ENCODE data around the gene S100A3.
"Not testable (repeated sequence)": the region's sequence is repeated elsewhere in the genome, so short reads cannot be mapped to it uniquely, and the experiment has no call there.

The S100A3 gene

GRCh38 chr1:153534925-153535241 lies 14.2 kb downstream of the S100A3 start:
- no peak for DNase-seq (ENCODE audit: low read depth)

DNA sequence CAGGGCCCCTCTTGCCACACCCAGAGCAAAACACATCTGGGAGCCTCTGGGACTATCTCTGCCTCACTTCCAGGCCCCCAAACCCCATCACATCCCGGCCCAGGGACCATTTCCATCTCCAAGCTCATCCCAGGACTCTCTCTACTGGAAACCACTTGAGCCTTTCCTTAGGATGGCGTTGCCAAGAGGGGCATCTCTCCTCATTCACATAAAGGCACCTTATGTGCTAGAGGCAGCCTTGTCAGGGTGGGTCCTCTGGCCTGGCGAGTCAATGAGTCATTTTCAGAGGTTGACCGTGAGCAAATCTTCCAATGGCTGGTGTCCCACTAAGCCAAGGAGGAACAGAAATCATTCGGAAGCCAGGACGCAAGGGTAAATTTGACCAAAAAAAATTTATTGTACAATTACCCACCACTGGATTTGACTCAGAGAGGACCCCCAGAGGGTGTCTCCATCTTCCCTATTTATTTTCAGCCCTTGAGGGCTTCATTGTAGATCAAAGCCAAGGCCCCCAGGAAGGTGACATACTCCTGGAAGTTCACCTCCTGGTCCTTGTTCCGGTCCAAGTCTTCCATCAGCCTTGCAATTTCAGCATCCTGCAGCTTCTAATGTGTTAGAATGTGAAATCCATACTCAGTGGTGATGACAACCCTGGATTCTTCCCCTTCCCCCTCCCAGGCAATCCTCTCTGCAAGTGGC lies 14.7 kb downstream of the S100A3 start:
- no peak for DNase-seq (ENCODE audit: low read depth)

DNA sequence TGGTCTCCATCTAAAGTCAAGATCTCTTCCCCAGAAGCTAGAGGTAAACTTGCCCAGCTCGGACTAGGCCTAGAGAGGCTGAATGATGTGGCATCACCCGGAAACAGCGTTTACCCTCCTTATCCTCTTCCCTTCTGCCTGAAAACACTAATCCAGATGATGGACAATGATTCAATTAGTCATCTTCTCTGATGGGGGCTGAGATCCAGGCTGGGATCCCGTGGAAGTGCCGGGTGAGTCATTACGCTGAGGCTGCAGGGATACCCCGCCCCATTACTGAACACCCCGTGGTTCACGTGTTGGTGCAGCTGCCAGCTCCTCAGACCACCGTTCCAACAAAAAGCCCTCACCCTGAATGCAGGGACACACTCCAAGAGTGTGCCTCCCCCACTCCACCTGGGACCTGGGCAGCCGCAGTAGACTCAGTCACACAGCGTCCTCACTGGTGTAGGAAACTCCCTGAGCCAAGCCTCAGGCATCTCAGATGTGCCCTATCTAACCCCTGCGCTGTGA lies 15.3 kb downstream of the S100A3 start:
- peak; percentile 56 for DNase-seq (ENCODE audit: low read depth)

DNA sequence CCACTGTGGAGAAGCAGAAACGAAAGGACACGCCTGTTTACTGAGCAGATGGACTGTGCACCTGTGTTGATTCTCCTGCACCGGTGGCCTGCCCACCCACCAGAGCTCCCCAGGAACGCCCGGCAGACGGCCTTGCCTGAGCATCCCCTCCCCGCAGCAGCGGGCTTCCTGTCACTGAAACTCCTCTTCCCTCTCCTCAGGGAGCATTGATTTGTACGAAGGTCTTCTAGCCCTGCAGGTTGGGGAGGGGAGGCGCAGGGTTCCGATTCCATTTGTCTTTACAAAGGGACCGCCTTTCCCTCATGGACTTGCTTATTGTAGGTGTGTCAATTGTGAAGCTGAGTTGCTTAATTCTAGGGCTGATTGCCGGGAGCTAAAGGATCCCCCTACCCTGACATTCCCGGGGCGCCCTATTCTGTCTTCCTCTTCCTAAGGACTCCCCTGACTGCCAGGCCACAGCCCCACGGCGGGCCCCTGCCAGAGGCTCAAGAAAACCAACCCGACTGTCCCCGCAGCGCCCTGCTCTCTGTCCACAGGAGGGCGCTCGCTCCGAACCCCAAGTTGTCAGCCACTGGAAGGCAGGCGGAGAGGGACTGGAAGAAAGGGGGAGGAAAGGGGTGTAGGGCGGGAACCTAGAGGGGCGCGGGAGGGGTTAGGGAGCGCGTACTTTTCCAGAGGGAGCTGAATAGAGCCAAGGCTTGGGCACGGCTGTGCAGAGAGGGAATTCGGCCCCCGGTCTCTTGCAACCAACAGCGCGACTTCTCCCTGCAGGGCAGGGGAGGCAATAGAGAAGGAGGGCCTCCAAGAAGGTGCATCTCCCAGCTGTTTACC lies 16.1 kb downstream of the S100A3 start:
- peak; percentile 88 for DNase-seq (ENCODE audit: low read depth)

GRCh38 chr1:153532181-153532580 lies 16.9 kb downstream of the S100A3 start:
- no peak for DNase-seq (ENCODE audit: low read depth)

DNA sequence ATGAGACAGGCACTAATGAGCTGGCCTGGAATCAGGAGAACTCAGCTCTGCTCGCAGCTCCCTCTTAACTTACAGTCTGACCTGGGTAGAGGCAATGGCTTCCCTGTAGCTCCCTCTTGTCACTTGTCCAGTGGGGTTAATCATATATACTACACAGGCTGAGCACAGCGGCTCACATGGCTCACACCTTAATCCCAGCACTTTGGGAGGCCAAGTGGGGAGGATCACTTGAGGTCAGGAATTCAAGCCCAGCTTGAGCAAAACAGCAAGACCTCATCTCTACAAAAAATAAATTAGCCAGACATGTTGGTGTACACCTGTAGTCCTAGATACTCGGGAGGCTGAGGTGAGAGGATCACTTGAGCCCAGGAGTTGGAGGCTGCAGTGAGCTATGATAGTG lies 17.4 kb downstream of the S100A3 start:
- no peak for DNase-seq (ENCODE audit: low read depth)

- DNase-seq (ENCODE audit: low read depth) = no peak
These were observed 21.4 kb downstream of the S100A3 start for GRCh38 chr1:153527683-153528040.

DNA sequence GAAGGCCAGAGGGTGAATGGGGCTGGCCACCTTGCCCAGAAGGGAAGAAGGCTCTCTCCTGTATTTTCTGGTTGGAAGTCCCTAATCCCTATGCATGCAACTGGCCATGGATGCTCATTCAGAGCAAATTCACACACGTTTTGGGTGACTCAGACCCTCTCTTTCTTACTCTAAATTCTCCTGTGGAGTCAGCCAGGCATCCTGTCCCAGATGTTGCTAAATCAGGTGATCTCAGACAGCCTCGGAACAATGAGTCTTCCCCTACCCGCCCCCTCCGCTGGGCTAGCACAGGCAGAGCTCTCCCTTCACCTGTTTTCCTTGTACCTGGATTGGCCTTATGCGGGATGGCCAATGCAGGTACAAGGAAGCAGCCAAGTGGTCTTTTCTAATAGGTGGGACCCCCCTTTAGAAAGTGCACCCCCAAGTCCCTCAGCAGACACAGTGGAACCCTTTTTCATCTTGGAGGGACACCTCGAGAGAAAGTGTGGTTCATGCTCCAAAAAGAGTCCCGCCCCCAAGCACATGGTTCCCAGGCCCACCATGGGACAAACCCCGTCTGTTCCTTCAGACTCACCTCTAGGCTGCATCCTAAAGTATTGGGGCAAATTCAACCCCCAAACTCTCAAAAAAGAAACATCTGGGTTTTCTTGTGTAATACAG lies 21.9 kb downstream of the S100A3 start:
- no peak for DNase-seq (ENCODE audit: low read depth)

DNA sequence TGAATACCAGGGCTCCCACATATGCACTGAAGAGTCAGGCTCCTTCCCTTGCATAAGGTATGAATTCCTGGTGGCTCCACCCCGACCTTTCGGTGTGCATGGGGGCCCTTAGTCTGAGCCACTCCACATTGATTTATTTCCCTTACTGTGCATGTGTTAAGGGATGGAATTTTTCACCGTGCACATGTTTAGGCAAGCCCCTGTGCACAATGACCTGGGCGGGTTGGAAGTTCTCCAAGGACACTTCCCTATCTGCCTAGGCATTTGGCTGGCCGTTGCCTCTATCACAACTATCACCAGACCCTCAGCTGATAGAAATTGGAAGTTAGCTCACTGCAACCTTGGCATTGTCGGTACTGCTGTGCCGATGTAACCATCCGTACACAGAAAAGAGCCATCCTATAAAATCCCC lies 22.9 kb downstream of the S100A3 start:
- no peak for DNase-seq (ENCODE audit: low read depth)

GRCh38 chr1:153525088-153525728 lies 23.9 kb downstream of the S100A3 start:
- DNase-seq (ENCODE audit: low read depth) = no peak

GRCh38 chr1:153522353-153523048 lies 26.6 kb downstream of the S100A3 start:
- DNase-seq (ENCODE audit: low read depth) = not testable (repeated sequence)

DNA sequence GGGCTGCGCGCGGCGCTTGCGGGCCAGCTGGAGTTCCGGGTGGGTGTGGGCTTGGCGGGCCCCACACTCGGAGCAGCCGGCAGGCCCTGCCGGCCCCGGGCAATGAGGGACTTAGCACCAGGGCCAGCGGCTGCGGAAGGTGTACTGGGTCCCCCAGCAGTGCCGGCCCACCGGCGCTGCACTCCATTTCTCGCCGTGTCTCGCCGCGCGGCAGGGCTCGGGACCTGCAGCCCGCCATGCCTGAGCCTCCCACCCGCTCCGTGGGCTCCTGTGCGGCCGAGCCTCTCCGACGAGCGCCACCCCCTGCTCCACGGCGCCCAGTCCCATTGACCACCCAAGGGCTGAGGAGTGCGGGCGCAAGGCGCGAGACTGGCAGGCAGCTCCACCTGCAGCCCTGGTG lies 27.2 kb downstream of the S100A3 start:
- not testable (repeated sequence) for DNase-seq (ENCODE audit: low read depth)

DNA sequence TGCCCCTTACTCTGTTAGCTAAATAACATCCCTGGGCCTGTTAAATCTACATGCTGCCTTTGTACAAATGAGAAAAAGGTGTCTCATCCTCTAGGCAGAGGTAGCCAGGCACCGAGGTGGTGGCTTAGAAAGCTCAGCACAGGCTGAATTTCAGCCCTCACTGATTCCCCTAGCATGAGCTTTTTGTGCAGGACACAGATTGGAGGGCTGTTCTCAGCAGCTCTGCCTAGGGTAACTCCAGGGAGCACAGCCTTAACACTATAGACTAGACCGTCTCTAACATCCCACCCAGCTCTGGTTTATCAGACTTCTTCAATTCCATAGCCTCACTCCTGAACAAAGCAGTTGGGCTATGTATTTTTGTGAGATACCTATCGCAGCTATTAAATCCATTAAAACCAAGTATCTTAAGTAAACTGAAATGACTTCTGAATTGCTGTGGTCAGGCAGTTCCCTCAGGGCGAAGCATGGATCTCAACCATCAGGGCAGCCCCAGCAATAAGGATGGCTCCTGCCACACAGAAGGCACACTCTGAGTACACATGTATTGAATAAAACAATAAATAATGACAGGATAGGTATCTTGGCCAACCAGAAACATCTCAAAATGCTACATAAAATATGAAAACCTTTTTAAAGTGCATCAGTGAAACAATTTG lies 28.1 kb downstream of the S100A3 start:
- DNase-seq (ENCODE audit: low read depth) = no peak

- DNase-seq (ENCODE audit: low read depth) = not testable (repeated sequence)
These were observed 28.8 kb downstream of the S100A3 start for GRCh38 chr1:153520137-153520691.

DNA sequence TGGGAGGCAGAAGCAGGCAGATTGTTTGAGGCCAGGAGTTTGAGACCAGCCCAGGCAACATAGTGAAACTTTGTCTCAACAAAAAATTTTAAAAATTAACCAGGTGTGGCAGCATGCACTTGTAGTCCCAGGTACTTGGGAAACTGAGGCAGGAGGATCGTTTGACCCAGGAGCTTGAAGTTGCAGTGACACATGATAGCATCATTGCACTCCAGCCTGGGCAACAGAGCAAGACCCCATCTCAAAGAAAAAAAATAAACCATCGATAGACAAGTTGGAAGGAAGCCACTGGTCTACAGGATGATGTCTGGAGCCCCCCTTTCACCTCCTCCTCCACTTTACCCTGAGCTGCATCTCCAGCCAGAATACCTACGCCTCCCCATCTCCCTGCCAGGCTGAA lies 29.8 kb downstream of the S100A3 start:
- DNase-seq (ENCODE audit: low read depth) = no peak

GRCh38 chr1:153515504-153516394 lies 33.3 kb downstream of the S100A3 start:
- DNase-seq (ENCODE audit: low read depth) = no peak

GRCh38 chr1:153513666-153514065 lies 35.4 kb downstream of the S100A3 start:
- no peak for DNase-seq (ENCODE audit: low read depth)

DNA sequence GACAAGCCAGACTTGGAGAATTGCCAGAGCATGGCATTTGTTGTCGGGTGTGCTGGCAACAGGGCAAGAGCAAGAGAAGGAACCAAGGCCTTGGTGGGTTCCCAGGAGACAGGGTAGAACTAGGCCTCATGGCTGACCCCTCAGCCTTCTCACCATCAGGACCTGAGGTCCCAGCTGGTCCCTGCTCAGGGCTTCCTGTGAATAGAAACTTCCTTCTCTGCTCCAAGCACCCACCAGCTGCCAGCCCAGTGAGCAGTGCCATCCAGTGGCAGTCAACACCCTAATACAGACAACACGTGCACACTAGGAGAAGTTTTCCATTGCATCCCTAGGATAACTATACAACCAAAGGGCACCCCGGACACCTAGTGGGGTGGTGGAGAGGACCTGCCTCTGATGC lies 36.0 kb downstream of the S100A3 start:
- no peak for DNase-seq (ENCODE audit: low read depth)

DNA sequence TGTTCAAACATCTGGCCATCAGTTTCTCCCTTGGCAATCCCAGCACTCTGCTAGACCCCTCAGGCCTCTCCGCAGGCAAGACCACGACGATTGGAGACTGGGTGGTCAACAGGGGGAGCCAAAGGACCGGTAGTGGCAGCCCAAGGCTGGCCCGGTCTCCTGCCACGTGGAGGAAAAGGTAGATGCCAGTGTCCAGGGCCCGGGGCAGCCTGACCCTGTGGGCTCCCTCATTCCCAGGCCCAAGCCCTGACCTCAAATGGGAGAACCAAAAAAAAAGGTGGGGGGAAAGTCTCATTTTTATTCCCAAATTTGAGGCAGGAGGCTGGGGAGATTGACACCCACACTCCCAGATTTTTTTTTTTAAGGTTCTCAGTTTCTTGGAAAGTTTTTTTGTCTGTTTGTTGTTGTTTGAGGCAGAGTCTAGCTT lies 38.1 kb downstream of the S100A3 start:
- DNase-seq (ENCODE audit: low read depth) = peak; percentile 62
